ENCODE results near the gene CREB3L1.

The CREB3L1 gene, protein sequence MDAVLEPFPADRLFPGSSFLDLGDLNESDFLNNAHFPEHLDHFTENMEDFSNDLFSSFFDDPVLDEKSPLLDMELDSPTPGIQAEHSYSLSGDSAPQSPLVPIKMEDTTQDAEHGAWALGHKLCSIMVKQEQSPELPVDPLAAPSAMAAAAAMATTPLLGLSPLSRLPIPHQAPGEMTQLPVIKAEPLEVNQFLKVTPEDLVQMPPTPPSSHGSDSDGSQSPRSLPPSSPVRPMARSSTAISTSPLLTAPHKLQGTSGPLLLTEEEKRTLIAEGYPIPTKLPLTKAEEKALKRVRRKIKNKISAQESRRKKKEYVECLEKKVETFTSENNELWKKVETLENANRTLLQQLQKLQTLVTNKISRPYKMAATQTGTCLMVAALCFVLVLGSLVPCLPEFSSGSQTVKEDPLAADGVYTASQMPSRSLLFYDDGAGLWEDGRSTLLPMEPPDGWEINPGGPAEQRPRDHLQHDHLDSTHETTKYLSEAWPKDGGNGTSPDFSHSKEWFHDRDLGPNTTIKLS

GRCh38 chr11:46277622-46278386 lies at the start of gene CREB3L1:
TSS of gene CREB3L1 (plus strand) at chr11:46277662. CDS start at chr11:46278112, 450 bp downstream.
- DNase-seq (ENCODE audit: low read depth in 3 of 3): no peak

DNA sequence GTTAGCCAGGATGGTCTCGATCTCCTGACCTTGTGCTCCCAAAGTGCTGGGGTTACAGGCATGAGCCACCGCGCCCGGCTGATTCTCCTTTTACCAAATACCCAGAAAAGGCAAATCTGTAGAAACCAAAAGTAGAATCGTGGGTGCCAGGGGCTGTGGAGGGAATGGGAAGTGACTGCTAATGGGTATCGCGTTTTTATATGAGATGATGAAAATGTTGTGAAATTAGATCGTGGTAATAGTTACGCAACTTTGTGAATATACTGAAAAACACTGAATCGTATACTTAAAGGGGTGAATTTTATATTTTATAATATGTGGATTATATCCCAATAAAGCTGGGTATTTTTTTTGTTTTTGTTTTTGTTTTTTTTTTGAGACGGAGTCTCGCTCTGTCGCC lies 48.2 kb upstream of the CREB3L1 start:
- no peak for DNase-seq (ENCODE audit: low read depth in 3 of 3)

DNA sequence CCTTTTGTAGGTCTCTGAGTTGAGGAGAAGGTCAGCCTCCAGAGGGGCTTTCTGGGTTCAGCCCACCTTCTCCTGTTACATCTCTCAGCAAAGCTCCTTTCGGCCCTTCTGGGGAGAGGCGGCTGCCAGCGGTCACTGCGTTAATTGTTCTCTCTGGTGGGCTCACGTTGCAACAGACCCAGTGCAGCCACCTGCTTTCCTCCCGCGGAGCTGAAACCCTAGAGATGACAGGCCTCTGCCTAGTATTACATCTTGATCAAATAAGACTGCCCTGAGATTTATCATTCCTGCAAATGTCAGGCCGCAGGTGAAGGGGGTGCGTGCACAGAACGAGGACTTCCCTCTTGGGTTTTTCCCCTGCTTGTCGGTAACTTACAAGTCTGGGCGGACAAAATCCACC lies 43.2 kb upstream of the CREB3L1 start:
- no peak for DNase-seq (ENCODE audit: low read depth in 3 of 3)

DNA sequence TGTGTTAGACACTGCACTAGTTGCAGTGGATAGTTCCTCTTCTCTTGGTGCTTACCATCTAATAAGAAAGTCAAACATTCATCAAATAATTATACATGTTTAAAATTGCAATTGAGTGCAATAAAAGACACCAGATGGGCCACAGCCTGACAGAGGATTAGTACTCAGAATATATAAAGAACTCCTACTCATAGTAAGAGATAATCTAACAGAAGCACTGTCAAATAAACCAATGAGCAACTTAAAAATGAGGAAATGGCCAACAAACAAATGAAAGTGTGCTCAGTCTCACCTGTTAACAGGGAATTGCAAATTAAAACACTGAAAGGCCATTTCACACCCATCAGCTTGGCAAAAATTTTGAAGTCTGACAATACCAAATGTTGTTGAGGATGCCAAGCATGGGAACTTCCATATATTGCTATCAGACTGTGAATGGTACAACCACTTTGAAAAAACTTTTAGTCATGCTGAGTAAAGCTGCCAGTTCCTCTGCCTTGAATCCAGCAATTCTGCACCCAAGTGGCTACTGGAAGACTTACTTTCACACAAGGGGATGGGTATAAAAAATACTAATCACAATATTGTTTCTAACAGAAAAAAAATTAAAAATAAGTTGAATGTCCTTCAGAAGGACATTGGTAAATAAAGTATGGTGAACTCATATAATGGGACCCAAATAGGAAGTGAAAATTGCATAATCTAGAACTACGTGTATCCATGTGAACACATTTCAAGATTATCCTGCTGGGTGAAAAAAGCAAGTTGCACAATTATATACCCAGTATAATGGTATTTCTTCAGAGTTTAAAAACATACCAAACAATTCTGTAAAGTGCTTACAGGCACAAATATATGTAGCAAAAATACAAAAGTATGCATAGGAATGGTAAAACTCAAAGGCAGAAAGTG lies 41.4 kb upstream of the CREB3L1 start:
- DNase-seq (ENCODE audit: low read depth in 3 of 3): no peak

- DNase-seq (ENCODE audit: low read depth in 3 of 3): no peak
These were observed 40.6 kb upstream of the CREB3L1 start for GRCh38 chr11:46236918-46237247.

DNA sequence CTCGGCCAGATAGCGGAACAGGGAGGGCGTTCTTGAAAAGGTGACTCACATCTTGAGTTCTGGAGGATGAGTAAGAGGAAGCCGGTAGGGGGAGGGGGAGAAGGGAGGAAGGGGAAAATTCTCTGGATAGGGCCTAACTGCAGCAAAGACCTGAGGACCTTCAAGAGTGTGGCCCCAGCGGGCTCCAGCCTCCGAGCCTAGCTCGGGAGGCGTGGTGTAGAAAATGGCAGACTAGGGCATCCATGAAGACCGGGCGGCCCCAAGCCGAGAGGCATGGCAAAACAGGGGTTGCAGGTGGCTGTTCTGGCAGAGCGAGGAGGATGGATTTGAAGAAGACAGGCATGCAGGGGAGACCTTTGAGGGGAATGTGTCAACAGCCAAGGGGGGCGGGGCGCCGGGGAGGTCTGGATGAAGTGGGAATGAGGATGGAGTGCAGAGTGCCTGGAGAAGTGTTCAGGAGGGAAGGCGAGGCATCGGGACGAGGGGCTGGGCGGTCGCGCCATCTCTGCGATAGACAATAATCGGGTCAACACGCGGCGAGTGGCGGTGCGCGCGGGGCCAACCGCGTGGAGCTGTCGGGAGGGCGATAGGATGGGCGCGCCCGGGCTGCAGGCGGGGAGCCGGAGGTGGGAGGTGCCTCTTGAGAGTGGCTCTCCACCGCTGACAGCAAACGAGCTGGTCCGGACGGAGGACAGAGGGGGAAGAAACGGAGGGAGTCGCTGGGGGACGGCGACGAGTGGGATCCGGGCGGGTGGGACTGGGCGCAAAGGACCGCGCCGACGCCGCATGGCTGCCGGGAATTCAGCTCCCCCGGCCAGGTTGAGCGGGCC lies 40.0 kb upstream of the CREB3L1 start:
- peak; percentile 22 to 36 (median 31) for DNase-seq (ENCODE audit: low read depth in 3 of 3)

DNA sequence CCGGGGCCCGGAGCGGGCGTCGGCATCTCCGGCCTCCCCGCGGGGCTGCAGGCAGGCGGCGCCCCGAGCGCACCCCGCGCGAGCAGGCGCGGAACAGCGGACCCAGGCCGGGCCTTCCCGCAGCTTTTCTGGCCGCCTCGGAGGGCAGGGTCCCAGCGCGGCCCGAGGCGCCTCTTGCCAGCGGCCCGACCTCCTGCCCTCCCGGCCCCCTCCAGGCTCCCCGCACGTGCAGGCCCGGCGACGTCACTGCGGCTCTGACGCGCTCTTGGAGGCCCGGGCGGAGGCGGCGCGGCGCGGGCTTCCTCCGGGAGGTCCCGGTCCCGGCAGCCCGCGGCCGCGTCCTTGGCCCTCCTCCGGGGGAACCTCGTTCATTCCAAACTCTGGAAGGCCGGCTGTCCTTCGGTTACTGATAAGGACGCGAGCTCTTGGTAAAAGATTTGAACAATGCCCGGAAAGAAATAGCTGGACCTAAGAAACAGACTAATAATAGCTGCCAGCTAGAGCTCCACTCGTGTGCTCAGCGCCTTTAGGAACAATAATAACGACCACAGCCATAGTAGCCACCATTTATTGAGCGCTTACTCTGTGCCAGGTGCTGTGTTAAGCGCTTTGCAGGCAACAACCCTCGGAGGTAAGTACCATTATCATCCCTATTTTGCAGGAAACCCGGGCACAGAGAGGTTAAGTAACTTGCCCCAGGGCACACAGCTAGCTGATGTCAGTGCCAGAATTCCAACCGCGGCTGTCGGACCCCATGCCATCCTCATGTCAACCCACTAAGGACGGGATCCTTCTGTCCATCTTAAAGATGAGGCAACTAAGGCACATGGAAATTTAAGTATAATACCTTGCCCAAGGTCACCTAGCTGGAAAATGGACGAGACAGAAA lies 39.1 kb upstream of the CREB3L1 start:
- DNase-seq (ENCODE audit: low read depth in 3 of 3): peak; percentile 30 to 54 (median 51)

DNA sequence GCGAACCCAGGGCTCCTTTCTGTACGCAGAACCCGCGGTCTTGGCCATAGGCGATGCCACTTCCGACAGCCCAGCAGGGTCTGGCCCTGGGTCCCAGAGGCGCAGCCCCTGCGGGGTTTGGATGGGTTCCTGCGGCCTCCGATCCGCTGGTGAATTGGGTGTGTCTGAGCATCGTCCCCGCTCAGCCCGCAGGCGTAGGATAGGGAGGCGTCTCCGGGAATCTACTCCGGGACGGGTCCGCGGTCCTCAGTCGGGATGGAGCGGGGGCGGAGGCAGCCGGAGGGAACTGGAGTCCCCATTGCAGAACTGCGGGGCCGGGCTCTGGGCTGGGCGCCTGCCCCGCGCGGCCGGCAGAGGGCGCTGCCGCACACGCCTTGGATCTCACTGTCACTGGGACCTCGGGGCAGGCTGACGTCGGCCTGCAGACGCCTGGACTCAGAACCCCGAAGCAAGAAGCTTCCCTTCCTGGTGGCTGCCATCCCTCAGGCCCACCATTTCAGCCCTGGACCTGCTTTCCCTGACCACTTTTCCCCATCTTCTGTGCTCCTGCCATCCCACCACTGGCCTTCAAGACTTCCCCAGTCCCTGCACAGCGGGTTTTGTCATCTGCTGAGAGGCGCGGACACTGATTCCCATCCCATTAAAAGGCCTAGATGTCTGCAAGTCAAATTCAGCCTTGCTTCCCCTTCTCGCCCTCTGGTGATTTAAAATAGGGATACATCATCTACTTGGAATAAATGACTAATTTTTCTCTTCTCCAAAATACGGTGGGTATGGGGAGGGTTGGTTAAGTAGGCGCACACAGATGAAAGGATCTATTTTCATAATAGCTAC lies 38.3 kb upstream of the CREB3L1 start:
- peak; percentile 61 to 68 (median 64) for DNase-seq (ENCODE audit: low read depth in 3 of 3)

DNA sequence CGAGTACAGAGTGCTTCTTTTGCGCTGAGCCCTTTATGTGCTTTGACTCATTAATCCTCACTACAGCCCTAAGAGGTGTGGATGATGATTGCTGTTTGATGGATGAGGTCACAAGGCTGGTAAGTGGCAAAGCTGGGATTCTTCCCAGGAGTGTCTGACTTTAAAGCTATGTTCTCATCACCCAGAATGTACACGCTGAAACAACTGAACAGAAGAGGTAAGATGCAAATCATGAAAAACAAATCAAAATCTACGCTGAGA lies 37.7 kb upstream of the CREB3L1 start:
- DNase-seq (ENCODE audit: low read depth in 3 of 3): no peak

DNA sequence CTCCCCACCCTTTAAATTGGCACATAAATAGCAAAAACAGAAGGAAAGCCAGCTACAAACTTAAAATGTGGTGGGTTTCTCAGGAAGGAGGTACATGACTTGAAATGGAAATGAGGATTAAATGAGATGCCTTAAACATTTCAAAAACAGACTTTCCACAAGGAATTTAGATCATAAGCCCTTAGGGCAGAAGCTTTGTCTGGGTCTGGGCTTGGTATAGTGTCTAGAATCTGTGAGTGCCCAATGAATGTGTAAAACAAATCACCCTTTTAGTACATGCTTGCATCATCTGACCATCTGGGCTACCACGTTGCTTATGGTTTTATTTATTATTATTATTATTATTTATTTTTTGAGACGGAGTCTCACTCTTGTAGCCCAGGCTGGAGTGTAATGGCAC lies 37.1 kb upstream of the CREB3L1 start:
- DNase-seq (ENCODE audit: low read depth in 3 of 3): no peak

- DNase-seq (ENCODE audit: low read depth in 3 of 3): no peak
These were observed 36.6 kb upstream of the CREB3L1 start for GRCh38 chr11:46240861-46241260.

GRCh38 chr11:46242041-46242951 lies 35.2 kb upstream of the CREB3L1 start:
- no peak for DNase-seq (ENCODE audit: low read depth in 3 of 3)

GRCh38 chr11:46242952-46243795 lies 34.3 kb upstream of the CREB3L1 start:
- peak; percentile 82 to 90 (median 86) for DNase-seq (ENCODE audit: low read depth in 3 of 3)

DNA sequence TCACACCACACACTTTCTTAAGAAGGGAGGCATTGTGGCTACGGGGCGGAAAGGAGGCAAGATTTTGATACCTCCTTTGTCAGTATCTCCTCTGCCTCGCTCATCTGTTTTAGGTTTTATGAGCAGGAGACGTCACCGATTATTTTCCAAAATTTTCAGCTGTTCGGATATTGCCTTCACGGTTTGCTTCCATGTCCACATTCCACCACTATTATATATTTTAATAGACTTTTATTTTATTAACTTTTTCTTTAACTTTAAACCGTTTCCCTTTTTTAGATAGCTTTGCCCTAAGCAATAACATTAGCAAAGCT lies 33.7 kb upstream of the CREB3L1 start:
- no peak for DNase-seq (ENCODE audit: low read depth in 3 of 3)

DNA sequence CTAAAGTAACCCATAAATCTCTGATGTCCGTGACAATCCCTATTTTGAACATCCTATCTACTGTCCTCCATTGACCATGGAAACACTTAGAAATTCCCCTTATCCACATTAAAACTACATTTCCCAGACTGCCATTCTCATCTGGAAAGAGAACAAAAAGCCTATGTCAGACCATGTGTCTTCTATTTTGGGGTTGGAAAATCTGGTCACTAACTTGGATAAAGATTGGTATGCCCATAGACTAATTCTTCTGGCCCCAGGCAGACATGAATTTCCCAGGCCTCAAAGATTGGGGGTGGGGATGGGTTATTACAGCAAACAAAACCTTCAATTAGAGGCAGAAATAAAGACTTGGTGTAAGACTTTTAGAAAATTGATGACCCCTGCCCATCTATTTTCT lies 30.9 kb upstream of the CREB3L1 start:
- DNase-seq (ENCODE audit: low read depth in 3 of 3): no peak

DNA sequence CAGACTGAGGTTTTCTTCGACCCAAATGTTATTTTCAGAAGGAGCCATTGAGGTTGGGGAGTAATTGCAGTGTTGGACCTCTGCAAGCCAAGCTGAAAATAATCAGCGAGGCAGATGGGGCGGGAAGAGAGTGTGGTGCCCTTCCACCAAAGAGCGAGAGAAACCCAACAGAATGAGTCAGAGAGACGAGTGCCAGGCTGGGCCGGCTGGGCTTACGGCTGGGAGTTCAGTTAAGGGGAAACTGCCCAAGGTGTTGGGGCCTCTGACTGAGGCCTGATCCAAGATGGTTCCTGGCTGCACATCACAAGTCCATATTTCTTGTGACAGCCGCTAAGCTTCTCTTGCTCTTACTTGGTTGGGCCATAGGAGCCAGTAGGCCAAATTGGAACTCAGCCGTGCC lies 30.4 kb upstream of the CREB3L1 start:
- no peak for DNase-seq (ENCODE audit: low read depth in 3 of 3)

DNA sequence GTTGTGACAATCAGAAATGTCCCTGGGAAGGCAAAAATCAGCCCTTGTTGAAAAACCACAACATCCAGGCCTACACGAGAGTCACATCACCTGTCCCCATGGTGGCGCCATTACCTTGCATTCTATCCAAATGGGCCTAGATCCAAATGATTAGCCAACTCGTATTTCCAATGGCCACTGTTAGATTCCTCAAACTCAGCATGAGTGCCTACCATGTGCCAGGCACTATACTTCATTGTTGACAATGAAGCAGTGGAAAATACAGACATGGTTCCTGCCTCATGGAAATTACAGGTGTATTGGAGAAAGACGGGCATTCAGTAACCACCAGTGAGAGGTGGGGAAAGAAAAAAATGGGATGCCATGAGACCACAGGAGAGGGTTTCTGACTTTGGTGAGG lies 29.8 kb upstream of the CREB3L1 start:
- no peak for DNase-seq (ENCODE audit: low read depth in 3 of 3)

Measured in stimulated activated CD4-positive, alpha-beta T cell treated with anti-CD3 and anti-CD28 coated beads, TNF-alpha, amount 100 ng/mL, for 4 hours (primary cell).